ENCODE data around the gene GPC1.

GRCh38 chr2:240465765-240466578 lies 30.5 kb downstream of the GPC1 start:
- TF ChIP-seq TAF1 (IDR thresholded peaks at IDR 0.05; ENCODE audit: borderline replicate concordance, insufficient read depth, low read length) (no peak), REST (IDR thresholded peaks at IDR 0.05; ENCODE audit: insufficient read depth in 1 of 2, low read depth in 2 of 2, low read length in 2 of 2) (no peak)

All from PFSK-1 (cell line).